HG03060 (cell line): ENCODE measurements around the gene PAK1.

Experiments
- ATAC-seq: cut with Tn5 transposase; IDR thresholded peaks from one replicate; pipeline ENCODE4 v1.9.1; 2021; ENCODE audit warnings: low read depth, moderate number of reproducible peaks; ENCODE audit not compliant: unreplicated experiment

PAK1 gene

DNA sequence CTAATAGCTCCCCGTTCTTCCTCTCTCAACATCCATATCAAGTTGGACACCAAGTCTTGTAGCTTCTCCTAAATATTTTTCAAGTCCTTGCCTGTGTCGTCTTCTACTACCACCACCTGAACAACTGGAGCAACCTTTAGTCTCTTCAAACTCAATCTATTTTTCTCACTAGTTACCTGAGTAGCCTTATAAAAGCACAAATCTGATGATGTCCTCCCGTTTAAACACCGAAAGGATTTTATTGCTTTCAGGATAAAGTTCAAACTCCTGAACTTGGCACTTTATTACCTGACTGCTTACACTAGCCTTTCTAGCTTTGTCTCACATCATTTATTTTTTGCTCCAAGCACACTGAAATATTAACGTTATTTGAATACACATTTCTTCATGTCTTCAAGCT is 1.3 kb upstream of the PAK1 start:
- ATAC-seq, result no peak

DNA sequence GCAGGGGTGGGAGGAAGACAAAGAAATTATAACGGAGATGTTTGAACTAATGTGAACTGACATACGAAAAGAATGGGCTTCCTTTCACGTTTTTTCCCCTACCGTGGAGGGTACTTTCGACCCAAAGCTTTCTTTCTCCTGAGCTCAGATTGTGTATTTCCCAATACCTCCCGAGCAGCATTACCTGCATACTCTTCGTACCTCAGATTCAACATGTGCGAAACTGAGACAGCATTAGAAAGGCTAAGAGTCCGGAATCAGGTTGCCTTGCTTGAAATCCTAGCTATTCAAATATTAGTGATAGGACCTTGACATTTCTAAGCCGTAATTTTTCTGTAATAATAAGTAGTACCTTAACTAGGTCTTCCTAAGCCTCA is 778 bp upstream of the PAK1 start:
- no peak for ATAC-seq

DNA sequence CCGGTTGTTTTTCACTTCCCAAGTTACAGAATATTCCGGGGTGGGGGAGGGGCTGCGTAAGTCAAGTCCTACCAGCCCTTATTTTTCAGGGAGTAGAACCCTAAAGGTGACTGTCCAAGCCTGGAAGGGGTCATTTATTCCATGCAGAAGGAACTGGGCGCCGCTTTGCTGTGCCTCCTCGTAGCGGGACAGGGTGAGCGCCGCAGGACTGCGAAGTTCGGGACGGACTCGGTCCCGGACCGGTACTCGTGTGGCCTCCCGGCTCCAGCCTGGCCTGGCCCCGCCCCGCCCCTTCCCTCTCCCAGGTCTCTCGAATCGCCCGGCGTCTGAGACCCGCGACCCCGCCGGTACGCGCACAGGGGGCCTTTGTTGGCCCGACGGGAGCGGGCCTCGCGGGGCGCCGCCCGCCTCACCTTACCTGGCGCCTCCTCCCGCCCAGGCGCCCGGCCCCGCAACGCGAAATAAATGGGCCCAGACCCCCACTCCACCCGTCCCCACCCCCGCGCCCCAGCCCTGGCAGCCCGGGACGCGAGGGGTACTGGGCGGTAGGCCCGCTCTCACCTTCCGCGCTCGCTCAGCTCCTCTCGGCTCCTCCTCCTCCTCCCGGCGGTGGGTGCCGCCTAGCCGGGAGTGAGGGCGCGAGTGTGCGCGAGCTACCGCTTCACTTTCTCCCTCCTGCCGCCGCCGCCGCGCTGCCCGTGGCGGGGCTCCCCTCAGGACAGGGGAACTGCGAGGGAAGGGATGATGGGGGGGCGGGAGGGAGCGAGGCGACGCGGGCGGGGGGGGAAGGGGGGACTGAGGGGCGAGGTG is 698 bp downstream of the PAK1 start:
- no peak for ATAC-seq

DNA sequence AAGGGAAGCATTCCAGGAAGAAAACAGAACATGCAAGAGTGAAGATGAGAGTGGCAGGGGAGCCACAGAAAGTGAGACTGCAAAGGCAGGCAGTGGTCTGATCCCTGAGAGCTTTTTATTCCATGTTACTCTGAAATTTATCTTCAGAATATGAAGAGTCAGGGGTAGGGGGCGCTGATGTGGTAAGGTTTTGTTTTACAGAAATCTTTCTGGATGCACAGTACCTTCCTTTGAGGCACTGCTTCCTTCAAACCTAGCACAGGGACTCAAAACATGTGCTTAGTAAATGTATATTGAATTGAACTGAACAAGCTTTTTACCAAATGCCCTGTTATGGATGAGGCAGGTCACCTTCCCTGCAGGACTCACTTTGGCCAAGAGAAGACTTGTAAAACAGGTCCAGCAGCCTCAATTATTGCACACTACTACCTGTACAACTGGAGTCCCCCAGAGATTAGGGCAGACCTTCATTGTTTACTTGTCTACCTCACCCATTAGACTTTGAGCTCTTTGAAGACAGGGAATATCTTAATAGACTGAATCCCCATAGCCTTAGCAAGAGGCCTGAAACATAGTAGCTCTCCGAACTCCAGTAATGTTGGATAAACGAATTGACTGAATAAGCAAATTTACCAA is 2.2 kb downstream of the PAK1 start:
- ATAC-seq, result no peak

DNA sequence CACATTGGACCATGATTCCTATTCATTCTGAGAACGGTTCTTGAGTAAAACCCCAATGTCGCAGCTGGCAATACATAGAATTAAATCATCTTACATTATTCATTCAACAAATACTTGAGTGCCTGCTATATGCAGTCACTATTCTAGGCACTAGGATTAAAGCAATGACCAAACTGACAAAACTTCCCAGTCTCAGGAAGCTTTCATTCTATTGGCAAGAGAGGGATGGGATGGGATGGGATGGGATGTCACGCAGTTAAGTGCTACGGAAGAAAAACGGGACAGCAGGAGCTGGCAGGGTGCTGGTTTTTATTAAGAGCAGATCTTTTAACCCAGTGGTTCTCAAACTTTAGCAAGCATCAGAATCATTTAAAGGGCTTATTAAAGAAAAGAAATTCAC is 2.9 kb downstream of the PAK1 start:
- no peak for ATAC-seq

DNA sequence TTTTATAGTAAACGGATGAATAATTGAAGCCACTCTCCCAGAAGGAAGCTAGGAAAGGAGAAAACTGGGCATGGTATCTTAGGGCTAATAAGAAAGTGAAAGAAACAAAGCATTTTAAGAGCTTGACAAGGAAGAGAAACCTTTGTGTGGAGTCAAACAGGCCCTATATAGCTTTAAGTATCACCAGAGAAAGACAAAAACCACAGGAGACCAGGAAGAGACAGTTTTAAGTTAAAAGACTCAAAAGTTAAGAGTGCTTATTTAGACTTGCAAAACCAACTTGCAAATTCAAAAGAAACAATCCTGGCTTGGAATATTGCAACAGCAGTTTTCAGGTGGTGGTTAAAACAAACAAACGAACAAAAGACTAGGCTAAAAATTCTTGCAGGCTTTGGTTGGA is 3.4 kb downstream of the PAK1 start:
- peak; percentile 43 for ATAC-seq

DNA sequence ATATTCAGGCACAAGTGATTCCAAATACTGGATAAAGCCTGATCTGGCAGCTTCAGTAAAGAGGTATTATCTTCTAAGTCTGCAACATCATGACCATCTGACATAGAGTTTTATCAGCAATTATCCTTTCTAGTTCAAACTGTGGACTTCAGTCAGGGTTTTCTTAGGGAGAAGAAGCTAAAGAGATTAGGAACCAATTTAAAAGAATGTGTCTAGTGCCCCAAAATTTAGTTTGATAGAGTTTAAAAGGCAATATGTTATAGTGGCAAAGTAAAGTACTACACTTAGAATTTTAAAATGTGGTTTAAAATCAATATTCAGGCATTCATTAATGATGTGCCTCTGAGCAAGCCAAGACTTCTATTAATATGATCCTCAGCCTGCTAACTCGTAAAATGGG is 5.4 kb downstream of the PAK1 start:
- no peak for ATAC-seq

DNA sequence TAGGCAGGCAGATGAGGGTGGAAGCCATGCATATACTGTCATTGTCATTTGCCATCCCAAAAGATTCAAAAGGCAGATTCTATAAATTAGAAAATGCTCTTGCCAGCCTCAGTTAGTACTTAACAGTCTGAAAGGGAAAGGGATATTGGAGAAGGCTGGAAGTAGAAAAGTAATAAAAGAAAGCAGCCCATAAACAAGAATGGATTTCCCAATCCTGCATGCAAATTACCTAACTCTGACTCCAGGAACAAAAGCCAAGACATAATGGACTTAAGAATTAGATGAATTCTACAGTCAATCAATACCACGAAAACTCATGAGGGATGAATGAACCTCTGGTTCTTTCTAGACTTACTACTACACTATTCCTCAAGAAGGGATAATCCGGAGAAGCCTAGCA is 5.9 kb downstream of the PAK1 start:
- ATAC-seq, result no peak

DNA sequence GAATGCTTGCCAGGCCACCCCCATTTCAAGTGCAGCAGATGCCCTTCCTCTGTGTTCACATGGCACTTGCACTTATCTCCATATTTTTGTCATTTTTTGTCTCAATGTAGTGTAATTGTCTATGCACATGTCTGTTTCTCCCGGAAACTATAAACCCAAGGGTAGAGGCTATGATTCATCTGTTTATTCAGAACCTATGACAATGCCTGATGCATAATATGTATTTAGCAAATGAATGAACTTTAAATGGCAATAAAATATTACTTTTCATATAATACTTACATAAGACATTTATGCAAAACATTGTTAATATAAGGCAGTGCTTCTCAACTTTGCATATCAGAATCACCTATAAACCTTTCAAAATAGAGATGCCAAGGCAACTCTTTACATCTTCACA is 6.7 kb downstream of the PAK1 start:
- no peak for ATAC-seq

DNA sequence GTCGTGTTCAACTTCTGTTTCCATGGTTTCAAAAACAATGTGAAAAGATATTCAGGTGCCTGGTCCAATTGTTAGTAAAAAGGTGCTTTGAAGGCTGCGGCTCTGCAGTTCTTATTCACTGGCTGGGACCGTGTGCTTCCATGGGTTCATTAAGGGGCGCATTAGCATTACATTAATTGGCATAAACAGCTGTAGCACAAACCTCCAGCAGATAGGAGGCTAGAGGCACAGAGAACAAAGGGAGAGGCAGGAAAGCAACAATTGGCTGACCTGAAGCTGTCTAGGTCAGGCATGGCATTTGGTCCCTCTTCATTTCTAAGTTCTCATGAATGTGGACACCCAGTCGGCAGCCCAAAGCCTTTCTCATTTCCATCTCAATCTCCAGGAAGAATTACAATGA is 16.6 kb downstream of the PAK1 start:
- no peak for ATAC-seq

DNA sequence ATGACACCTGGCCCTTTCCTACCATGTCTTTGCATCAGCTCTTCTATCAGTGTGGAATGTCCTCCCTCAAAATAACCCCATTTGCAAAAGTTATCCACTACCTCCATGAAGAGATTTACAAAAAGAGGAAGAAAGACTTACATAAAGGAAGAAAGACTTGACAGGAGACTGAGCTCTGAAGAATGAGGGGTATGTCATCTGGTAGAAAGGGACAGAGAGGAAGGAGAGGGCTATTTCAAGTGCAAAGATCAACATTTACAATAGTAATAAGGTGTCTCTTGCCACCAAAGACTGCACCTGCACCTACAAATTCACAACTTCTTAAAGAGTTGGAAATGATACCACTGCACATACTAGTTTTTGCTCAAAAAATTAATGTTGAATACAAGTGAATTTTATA is 18.2 kb downstream of the PAK1 start:
- ATAC-seq, result no peak

DNA sequence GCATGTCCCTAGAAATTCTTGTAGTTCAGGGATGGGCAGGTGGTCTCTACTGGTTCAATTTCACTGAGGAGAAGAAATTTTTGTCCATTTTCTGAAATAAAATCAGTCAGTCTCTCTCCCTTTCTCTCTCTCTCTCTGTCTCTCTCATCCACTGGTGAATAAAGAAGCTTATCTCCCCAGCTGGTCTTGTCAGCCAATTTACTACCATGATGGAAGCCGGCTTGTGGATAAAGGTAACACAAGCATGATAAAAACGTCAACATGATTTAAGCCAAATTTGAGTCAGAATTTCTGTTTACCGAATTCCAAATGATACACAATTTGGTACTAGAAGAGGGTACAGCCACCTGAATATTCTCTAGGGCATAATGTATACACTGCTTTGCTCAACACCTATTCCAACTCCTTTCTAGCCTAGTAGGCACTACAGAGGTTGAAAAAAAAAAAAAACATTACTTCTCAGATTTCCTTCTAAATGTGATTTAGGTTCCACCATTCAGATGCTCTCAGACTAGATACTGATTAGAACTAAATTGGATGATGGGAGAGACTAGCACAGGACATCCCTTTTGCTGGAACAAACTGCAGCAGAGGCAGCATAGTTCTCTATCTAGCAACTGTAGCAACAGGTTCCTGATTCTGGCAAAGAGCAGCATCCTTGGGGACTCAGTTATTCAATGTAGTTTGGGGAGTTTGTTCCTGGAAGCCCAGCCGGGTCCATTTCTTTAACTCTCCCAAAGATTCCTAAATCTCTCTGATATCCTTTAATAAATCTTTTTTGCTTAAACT is 18.8 kb downstream of the PAK1 start:
- no peak for ATAC-seq

DNA sequence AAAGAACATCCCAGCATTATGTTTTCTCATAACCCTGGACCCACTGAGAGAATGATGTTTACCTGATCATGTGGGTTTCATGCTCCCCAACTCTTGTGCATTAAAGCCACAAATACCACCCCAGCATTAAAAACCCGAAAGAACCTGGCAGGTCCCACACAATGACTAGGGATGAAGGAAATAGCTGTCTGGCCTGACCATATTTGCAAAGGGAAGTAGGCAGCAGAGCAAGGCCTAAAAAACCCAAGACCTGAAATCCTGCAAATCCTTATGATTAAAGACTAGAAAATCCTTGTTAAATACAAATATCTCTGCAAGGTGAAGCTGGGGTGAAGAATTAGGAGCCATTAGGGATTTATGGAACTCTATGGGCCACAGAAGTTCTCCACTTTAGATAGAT is 23.7 kb downstream of the PAK1 start:
- no peak for ATAC-seq

DNA sequence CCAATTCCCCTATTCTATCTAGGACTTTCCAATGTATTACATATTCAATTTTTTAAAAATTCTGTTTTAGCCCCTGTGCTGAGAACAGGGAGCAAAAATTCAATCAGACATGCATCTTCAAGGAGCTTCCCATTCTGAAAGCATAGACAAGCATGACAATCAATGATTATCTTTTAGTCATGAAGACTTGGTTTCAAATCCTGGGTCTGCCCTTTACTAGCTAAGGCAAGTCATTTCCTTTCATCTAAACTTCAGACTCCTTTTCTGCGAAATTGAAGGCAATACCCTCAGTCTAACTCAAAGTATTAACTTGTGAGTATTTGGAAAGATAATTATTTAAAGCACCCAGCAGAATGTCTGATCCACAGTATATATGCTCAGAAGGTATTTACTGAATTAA is 24.1 kb downstream of the PAK1 start:
- ATAC-seq, result no peak

DNA sequence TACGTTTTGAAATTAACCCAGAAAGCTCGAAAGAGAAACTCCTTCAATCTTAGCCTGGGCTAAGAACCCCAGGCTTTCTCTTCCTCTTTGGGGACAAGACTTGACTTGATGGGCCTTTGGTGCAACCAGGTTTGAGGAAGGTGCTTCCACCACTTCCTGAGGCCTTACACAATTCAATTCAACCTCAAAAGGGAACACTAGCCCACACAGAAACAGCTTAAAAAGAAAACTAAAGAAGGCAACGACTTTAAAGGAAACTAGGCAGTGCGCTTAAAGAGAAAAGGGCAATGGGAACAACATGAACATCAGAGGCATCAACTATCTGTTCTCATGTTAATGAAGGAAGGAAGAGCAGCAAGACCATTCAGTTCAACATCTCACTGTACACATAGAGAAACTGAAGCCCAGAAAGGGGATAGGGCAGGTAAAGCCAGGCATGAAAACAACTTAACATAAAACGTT is 24.8 kb downstream of the PAK1 start:
- ATAC-seq, result peak; percentile 46

DNA sequence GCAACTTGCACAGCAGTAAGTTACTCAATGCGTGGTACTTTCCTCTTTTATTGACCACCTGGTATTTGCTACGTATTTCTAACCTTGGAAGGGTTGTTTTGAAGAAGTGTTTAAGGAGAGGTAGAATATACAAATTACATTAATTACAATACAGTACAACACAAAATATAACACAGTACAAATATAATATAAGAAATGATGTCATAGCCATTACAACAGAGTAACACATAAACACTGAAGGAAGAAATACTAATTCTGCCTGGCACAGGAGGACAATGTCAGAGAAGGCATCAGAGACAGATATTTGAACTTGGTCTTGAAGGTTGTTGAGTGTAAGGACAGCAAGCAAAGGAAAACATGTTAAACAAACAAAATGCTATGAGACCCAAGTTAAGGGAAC is 25.6 kb downstream of the PAK1 start:
- ATAC-seq, result no peak

DNA sequence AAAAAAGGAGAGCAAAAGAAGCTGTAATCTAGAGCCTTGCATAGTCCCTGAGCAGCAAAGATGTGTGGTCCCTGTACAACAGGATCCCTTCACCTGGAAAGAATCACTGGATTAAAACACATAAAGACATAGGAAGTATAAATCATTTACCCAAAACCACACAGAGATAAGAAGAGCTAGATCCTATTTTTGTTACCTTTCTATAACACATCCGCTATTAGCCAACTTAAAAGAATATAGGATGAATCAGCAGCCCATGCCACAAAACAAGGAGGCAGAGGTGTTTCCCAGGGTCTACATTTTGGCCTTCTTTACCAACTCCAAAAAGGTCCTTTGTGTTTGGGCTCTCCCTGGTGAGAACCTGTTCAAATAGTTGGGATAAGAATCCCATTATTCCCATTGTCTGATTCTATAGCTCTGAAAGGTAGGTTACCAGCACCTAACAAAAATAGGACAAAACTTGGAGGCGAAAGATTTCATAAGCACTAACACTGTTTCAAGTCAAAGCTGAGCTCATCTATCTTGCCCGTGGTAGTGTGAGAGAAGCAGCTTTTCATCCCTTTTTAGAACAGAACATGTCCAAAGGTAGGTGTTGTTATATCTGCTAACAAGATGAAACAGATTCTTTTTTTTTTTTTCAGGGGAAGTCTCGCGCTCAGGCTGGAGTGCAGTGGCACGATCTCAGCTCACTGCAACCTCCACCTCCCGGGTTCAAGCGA is 26.8 kb downstream of the PAK1 start:
- ATAC-seq, result no peak

DNA sequence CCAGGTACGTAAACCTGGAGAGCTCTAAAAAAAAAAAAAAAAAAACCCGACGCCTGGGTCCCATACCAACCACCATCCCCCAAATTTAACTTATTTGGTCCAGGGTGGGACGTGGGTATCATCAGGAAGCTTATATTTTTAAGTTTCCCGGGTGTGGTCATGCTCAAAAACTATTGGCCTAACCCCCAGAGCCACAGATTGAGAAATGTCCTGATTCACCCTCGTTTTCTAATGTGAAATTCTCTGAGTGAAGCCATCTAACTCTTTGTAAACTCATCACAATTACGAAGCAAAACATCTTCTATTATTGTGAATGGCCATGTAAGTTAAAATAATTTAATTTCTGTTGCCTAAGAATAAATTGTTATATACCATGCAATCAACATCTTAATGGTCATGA is 29.6 kb downstream of the PAK1 start:
- ATAC-seq, result no peak

DNA sequence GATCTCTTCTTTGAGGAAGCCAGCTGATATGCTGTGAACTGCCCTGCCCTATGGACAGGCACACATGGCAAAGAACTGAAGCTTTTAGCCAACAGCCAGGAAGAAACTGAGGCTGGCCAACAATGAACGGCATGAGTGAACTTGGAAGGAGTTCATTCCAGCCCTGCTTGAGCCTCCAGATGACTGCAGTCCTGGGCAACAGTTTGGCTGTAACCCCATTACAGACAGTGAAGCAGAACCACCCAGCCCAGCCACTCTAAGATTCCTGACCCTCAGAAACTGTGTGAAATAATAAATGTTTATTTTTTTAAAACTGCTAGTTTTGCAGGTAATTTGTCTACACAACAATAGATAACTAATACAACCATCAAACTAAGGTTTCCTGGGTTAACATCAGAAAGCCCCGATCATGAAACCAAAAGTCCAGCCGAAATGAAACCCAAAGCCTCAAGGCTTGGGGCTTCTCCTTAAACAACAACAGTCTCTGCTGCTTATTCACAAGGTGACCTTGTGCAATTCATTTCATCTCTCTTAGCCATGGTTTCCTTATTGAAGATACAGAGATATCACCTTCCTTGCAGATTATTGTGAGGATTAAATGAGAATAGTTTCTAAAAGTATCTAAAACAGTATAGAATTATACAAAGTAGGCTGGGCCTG is 31.4 kb downstream of the PAK1 start:
- ATAC-seq, result no peak

DNA sequence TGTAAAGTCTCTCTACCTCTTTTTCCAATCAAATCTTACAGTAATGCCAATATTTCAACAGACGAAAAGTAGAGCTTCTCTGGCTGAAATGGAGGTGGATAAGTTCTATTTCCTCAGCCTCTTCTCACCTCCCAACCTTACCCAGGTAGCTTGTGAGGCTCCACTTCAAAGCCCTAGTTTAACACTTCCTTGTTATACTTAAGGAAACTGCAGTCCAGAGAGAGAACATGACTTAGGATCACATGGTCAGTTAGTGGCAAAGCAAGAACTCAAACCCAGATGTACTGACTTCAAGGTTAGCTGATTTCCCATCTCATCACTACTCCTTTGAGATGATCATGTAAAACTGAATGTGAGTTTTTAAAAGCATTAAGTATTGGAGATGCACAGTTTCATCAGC is 32.5 kb downstream of the PAK1 start:
- ATAC-seq, result no peak
